ENCODE measurements around the gene NPC1L1.

Gene NPC1L1

DNA sequence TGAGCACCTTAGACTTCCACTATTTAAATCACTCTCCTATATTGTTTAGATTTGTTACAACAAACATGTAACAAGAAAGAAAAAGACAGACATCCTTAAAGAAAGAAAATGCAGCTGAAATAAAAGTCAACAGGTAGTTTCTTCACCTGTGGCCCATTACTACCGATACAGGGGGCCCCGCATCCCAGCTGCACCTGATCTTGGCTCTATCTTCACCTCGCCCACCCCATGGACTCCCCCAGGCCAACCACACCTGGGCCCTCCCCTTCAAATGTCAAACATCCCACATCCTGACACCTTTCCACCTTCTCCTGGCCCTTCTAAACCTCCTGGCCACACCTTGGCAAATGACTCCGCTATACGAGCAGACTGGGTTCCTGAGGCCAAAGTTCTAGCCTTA lies 25.6 kb upstream of the NPC1L1 start:
- Histone ChIP-seq H3F3A (ENCODE audit: control insufficient read depth, insufficient read depth) (peaks cover 12% of the 10 kb centered on the region), H3K36me3 (ENCODE audit: control insufficient read depth, low read length) (peaks cover 76% of the 10 kb centered on the region), H3K79me2 (ENCODE audit: control insufficient read depth, low read length) (peaks cover 28% of the 10 kb centered on the region), H4K20me1 (ENCODE audit: control insufficient read depth, insufficient read depth, low read depth, low read length) (peaks cover 14% of the 10 kb centered on the region), H3K4me3 (ENCODE audit: low read length) (no peak overlapping the region), H3K9me2 (replicated peaks; ENCODE audit: control insufficient read depth, low read length) (no peaks in the 10 kb centered on the region), H3K4me2 (ENCODE audit: low read length) (no peak overlapping the region), H3K27me3 (ENCODE audit: control insufficient read depth, low read length) (no peaks in the 10 kb centered on the region), H3K4me1 (ENCODE audit: control insufficient read depth, low read length) (no peaks in the 10 kb centered on the region), H3K9me3 (ENCODE audit: control insufficient read depth, insufficient read depth, low read length) (no peaks in the 10 kb centered on the region), H3K27ac (ENCODE audit: low read depth, low read length) (no peak overlapping the region)
- TF ChIP-seq, protein P1, sequence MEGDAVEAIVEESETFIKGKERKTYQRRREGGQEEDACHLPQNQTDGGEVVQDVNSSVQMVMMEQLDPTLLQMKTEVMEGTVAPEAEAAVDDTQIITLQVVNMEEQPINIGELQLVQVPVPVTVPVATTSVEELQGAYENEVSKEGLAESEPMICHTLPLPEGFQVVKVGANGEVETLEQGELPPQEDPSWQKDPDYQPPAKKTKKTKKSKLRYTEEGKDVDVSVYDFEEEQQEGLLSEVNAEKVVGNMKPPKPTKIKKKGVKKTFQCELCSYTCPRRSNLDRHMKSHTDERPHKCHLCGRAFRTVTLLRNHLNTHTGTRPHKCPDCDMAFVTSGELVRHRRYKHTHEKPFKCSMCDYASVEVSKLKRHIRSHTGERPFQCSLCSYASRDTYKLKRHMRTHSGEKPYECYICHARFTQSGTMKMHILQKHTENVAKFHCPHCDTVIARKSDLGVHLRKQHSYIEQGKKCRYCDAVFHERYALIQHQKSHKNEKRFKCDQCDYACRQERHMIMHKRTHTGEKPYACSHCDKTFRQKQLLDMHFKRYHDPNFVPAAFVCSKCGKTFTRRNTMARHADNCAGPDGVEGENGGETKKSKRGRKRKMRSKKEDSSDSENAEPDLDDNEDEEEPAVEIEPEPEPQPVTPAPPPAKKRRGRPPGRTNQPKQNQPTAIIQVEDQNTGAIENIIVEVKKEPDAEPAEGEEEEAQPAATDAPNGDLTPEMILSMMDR (IDR thresholded peaks at IDR 0.05; ENCODE audit: low read depth, low read length, poor library complexity, severe bottlenecking): no peak
- no peak for TF ChIP-seq EZH2phosphoT487 (IDR thresholded peaks at IDR 0.05; ENCODE audit: borderline replicate concordance, low read length)

DNA sequence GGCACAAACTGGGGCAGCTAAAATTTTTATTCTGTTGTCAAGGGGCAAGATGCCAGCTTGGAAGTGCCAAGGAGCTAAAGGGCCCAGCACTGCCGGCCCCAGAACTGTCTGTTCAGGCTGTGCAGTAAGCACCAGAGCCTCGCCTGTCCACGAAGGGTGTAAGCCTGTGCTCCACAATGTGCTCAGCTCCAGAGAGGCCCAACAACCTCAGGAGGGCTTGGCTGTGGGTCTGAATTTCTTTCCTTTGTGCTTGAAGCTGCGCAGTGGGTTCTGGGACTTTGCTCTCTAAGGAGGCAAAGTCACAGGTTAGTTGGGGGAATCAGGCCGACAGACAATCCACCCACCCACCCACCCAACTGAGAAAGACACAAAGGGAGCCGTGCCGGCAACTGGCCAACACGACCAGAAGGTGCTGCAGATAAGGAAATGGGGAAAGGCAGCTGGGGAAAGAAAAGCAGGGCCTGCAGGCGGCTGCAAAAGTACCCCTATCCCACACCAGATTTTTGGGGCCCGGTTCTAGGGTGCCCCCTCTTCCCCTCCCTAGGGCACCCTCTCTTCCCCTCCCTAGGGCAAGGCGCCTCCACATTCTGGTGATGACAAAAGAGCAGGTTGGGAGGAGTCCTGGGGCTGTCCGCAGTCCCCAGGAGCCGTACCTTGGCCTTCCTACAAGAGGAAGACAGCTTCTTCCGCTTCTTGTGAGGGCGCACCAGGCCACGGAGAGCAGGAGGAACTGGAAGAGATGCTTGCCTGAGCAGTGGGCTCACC lies 24.8 kb upstream of the NPC1L1 start:
- H3K27me3 ChIP-seq (ENCODE audit: control insufficient read depth, low read length): no peaks in the 10 kb centered on the region
- H3K27ac ChIP-seq (ENCODE audit: low read depth, low read length): no peak overlapping the region
- H3K4me3 ChIP-seq (ENCODE audit: low read length): no peak overlapping the region
- H3K9me3 ChIP-seq (ENCODE audit: control insufficient read depth, insufficient read depth, low read length): no peaks in the 10 kb centered on the region
- no peaks in the 10 kb centered on the region for H3K9me2 ChIP-seq (replicated peaks; ENCODE audit: control insufficient read depth, low read length)
- TF ChIP-seq EZH2phosphoT487 (IDR thresholded peaks at IDR 0.05; ENCODE audit: borderline replicate concordance, low read length): no peak
- TF ChIP-seq, protein P1 (IDR thresholded peaks at IDR 0.05; ENCODE audit: low read depth, low read length, poor library complexity, severe bottlenecking): peak; percentile 32
- H3K79me2 ChIP-seq (ENCODE audit: control insufficient read depth, low read length): peaks cover 21% of the 10 kb centered on the region
- peaks cover 69% of the 10 kb centered on the region for H3K36me3 ChIP-seq (ENCODE audit: control insufficient read depth, low read length)
- peaks cover 12% of the 10 kb centered on the region for H3F3A ChIP-seq (ENCODE audit: control insufficient read depth, insufficient read depth)
- H3K4me2 ChIP-seq (ENCODE audit: low read length): no peak overlapping the region
- no peaks in the 10 kb centered on the region for H3K4me1 ChIP-seq (ENCODE audit: control insufficient read depth, low read length)
- peaks cover 14% of the 10 kb centered on the region for H4K20me1 ChIP-seq (ENCODE audit: control insufficient read depth, insufficient read depth, low read depth, low read length)

DNA sequence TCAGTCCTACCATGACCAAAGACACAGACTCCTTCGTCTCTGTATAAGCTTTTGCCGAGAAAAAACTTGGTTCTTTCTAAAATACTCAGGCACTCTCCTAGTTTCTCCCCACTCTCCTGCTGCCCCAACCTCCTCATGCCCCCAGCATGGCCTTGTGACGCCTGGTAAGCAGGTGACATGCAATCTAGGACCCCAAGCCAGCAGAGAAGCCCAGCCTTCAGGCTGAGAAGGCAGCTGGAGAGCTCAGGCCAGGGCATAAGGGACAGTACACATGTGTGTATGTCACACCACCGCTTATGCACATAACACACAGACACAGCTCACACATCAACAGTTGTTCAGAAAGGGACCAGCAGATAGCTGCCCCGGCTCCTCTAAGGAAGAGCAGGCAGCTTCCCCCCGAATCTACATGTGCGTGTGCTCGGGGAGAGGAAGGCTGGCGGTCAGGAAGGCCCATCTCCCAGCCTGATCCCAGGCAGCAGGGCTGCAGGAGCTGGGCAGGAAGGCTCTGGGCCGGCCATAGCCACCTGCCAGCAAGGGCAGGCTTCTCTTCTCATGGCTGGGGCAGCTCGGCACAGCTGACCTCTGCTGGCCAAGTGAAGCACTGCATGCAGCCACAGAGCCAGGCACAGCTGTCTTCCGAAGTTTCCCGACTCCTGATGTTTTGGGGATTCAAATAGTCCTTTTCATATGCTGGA lies 24.1 kb upstream of the NPC1L1 start:
- H3K9me2 ChIP-seq (replicated peaks; ENCODE audit: control insufficient read depth, low read length): no peaks in the 10 kb centered on the region
- peaks cover 14% of the 10 kb centered on the region for H4K20me1 ChIP-seq (ENCODE audit: control insufficient read depth, insufficient read depth, low read depth, low read length)
- TF ChIP-seq, protein P1 (IDR thresholded peaks at IDR 0.05; ENCODE audit: low read depth, low read length, poor library complexity, severe bottlenecking): peak; percentile 100
- no peak for TF ChIP-seq EZH2phosphoT487 (IDR thresholded peaks at IDR 0.05; ENCODE audit: borderline replicate concordance, low read length)
- H3K79me2 ChIP-seq (ENCODE audit: control insufficient read depth, low read length): peaks cover 14% of the 10 kb centered on the region
- no peaks in the 10 kb centered on the region for H3K9me3 ChIP-seq (ENCODE audit: control insufficient read depth, insufficient read depth, low read length)
- H3F3A ChIP-seq (ENCODE audit: control insufficient read depth, insufficient read depth): peaks cover 12% of the 10 kb centered on the region
- no peak overlapping the region for H3K27ac ChIP-seq (ENCODE audit: low read depth, low read length)
- H3K27me3 ChIP-seq (ENCODE audit: control insufficient read depth, low read length): no peaks in the 10 kb centered on the region
- no peak overlapping the region for H3K4me3 ChIP-seq (ENCODE audit: low read length)
- H3K36me3 ChIP-seq (ENCODE audit: control insufficient read depth, low read length): peaks cover 61% of the 10 kb centered on the region
- no peak overlapping the region for H3K4me2 ChIP-seq (ENCODE audit: low read length)
- no peaks in the 10 kb centered on the region for H3K4me1 ChIP-seq (ENCODE audit: control insufficient read depth, low read length)

Measured in DOHH2 (cell line).